GM21423 (cell line): ENCODE measurements around the gene CDH4.
"Not testable (repeated sequence)": the region's sequence is repeated elsewhere in the genome, so short reads cannot be mapped to it uniquely, and the experiment has no call there.

Experiments
- ATAC-seq: cut with Tn5 transposase; IDR thresholded peaks from one replicate; pipeline ENCODE4 v1.9.1; 2021; ENCODE audit warnings: mild to moderate bottlenecking, moderate library complexity; ENCODE audit not compliant: unreplicated experiment

The CDH4 gene

GRCh38 chr20:61450549-61450948 is 198.5 kb downstream of the CDH4 start:
- no peak for ATAC-seq

DNA sequence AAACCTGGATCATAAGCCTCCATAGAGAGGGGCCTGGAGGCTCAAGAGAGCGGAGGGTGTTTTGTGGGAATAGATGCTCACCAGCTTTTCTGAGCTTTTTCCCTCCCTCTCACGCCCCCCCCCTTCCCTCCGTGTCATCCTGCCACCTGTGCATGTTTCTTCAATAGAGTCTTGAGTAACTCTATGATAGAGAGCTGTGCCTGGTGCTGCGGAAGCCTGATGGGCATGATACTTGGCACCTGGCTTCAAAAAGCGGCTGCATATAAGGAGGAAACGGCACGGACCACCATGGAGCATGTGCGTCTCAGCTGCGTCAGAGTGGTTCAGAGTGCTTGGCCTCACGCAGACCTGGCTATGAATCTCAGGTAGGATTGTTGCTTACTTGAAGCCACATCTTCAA is 198.9 kb downstream of the CDH4 start:
- ATAC-seq, result no peak

GRCh38 chr20:61451953-61452352 is 199.9 kb downstream of the CDH4 start:
- no peak for ATAC-seq

DNA sequence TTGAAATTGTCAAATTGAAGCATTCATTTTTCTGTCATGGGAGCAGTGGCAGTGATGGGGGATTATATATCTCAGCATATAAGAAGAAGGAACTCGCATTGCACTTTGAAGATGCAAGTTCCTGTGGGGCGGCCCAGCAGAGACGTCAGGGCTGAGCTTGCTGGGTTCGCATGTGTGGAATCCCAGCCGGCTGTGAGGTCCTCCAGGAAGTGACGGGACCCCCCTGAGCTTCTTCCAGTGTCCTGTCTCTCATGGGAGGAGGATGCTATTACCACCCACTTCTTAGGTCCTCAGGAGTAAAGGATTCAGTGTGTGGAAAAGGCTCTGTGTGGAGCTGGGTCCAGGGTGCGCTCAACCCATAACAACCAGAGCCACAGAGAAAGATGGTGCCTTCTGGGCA is 201.2 kb downstream of the CDH4 start:
- ATAC-seq, result no peak

GRCh38 chr20:61453623-61454022 is 201.6 kb downstream of the CDH4 start:
- not testable (repeated sequence) for ATAC-seq

GRCh38 chr20:61454053-61454452 is 202.0 kb downstream of the CDH4 start:
- ATAC-seq, result no peak

- no peak for ATAC-seq
Observed at GRCh38 chr20:61455508-61456215, 203.6 kb downstream of the CDH4 start.

- no peak for ATAC-seq
Observed at GRCh38 chr20:61457725-61458124, 205.7 kb downstream of the CDH4 start.

DNA sequence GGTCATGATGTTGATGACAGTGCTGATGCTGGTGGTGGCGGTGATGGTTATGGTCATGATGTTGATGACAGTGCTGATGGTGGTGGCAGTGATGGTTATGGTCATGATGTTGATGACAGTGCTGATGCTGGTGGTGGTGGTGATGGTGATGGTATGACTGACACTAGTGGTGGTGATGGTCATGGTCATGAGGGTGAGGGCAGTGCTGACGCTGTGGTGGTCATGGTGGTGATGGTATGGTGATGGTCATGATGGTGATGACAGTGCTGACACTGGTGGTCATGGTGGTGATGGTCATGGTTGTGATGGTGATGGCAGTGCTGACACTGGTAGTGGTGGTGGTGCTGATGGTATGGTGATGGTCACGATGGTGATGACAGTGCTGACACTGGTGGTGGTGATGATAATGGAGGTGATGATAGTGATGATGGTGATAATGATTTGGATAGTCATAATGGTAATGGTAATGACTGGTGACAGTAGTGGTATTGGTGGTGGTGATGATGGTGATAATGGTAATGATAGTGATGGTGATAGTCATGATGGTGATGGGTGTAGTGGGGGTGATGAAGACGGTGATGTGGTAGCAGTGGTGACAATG is 206.2 kb downstream of the CDH4 start:
- no peak for ATAC-seq

GRCh38 chr20:61459266-61459665 is 207.2 kb downstream of the CDH4 start:
- no peak for ATAC-seq

DNA sequence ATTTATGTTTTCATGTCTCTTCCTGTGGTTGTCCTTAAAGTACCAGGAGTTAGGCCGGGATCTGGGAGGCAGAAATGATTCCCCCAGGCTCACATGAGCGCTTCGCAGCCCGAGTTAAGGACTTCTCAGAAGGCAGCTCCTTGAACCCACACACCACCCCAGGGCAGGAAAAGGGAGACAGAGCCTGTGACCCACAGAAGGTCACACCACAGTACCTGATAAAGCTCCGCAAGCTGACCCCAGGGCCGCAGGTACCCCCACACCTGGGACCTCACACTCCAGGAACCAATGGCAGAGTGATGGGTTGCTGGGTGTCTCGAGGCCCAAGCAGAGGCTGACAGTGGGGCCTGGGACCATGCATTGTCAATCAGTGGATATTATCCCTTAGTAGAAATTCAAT is 207.6 kb downstream of the CDH4 start:
- no peak for ATAC-seq

- no peak for ATAC-seq
Observed at GRCh38 chr20:61460261-61461052, 208.4 kb downstream of the CDH4 start.

GRCh38 chr20:61461461-61461860 is 209.4 kb downstream of the CDH4 start:
- no peak for ATAC-seq

DNA sequence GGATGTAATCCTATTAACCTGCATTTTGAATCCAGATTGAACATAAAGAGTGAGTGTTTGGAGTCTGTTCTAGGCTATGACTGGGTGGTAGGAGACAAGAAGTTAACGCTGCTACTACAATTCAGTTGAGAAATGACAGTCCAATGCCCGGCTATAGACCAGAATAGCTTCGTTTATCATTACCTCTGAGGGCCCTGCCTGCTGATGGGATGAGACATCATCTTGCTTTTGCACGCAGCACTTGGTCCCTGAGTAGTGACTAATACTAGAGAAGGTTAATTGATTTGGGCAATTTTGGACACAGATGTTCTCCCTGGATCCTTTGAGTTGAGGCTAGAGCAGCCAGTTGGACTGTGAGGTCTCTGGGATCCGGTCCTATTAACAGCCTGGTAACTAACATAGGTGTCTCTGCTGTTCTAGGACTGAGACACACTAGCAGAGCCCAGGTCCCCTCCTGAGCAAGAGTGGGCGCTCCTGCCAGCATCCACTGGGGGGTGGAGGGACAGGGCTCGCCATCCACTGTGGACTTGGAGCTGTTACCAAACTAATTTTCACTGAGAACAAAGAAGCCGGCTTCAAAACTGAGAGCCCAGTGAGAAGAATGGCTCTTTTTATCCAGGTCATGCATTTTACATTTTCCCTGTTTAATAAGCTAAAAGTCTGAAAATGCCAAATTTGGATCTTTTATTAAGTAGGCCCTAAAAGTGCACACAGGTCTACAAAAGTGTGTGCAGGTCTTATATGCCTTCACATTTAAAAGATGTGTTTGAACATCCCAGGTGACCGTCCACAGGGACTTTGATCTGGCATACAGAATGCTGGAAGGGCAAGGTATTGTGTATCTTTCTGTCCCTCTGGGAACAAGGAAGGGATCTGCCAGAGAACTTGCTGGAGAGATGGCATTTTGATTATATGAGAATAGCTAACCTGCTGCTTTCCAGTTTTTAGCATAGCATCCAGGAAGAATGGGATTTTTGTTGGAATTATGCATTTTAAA is 212.5 kb downstream of the CDH4 start:
- no peak for ATAC-seq

DNA sequence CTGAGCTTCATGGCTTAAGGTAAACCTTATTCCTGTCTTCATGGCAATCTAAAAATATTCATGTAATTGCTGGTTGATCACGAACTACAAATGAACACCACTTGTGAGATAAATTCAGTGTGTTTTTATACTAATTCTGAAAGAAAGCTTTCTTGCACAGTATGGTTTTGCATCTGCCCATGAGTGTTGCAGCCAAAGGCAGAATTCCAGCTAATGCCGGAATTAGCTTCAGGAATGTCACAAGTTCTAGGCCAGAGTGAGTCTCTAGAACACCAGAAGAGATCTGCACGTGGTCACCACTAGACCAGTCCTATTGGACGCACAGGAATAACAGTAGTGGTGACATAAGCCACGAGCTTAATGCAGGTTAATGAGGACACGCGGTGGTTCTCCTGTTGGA is 223.7 kb downstream of the CDH4 start:
- no peak for ATAC-seq

GRCh38 chr20:61476956-61477355 is 224.9 kb downstream of the CDH4 start:
- ATAC-seq, result no peak

- ATAC-seq, result no peak
Observed at GRCh38 chr20:61477451-61477861, 225.4 kb downstream of the CDH4 start.

GRCh38 chr20:61478094-61478493 is 226.0 kb downstream of the CDH4 start:
- ATAC-seq, result no peak

DNA sequence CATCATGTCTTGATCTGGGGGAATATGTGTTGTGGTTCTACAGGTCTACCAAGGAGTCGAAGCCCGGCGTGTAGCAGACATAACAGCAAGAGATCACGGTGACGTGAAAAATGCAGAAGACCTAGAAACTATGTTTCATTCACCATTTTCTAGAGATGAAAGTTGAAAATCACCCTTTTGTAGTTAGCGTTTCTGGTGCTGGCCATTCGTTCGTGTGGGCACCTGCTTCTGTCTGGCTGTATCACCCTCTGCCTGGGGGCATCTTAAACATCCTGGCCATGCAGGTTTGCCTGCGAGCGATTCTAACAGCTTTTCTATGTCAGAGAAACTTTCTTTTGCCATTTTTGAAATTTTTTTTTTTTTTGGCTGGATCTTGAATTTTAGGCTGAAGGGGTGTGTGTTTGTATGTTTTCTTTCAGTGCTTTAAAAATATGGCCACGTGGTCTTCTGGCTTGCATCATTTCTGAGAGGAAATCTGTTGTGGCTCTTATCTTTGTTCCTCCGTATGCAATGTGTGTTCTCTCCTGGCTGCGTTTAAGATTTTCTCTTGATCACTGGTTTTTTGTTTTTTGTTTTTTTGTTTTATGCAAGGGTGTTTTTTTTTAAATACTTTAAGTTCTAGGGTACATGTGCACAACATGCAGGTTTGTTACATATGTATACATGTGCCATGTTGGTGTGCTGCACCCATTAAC is 226.7 kb downstream of the CDH4 start:
- no peak for ATAC-seq

DNA sequence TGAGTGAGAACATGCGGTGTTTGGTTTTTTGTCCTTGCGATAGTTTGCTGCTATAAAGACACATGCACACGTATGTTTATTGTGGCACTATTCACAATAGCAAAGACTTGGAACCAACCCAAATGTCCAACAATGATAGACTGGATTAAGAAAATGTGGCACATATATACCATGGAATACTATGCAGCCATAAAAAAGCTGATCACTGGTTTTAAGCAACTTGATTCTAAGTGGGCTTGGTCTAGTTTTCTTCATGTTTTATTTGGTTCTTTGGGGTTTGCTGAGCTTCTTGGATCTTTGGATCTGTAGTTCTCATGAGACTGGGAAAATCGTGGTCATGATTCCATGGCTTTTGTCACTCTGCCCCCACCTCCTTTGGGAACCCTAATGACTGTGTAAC is 227.4 kb downstream of the CDH4 start:
- not testable (repeated sequence) for ATAC-seq
